OCI-LY7 (cell line): Measurements from ENCODE around the gene KIRREL3. TPM values are rescaled to one million over a fixed set of nuclear protein-coding genes. Genes with fewer than 3 reads are reported as not detected.

Source experiments
- BruUV-seq: library from RNA; stranded (reverse); fragments of 400-500 nt; replicated peaks from 2 replicates; lab custom pipeline; 2021; lab: Mats Ljungman, UMichigan
- CTCF ChIA-PET: fragments of 300-600 bp; sonication (Branson Sonifier 250); formaldehyde crosslinking; loops from one replicate; lab custom pipeline; 2022; ENCODE audit warnings: antibody characterized with exemption; ENCODE audit not compliant: unreplicated experiment; lab: Charles Lee
- POLR2A ChIA-PET: fragments of 300-600 bp; sonication (Branson Sonifier 250); formaldehyde crosslinking; loops from one replicate; lab custom pipeline; 2022; ENCODE audit warnings: antibody characterized with exemption; lab: Charles Lee
- DNase-seq: peaks from one replicate; pipeline ENCODE4 v3.0.0-alpha.2; 2015; ENCODE audit warnings: low spot score
- H2AFZ ChIP-seq: fragments of 200-600 bp; sonication (generic), shearing (Covaris generic); 2 replicates; pipeline ENCODE4 v1.6.1; 2014; ENCODE audit warnings: mild to moderate bottlenecking, antibody characterized with exemption, low read length, moderate library complexity
- H3K27ac ChIP-seq: fragments of 200-600 bp; sonication (generic); 2 replicates; pipeline ENCODE4 v1.5.1; 2014; ENCODE audit warnings: mixed run types, low read depth, mild to moderate bottlenecking, moderate library complexity, low read length, inconsistent platforms; ENCODE audit not compliant: poor library complexity, severe bottlenecking
- H3K36me3 ChIP-seq: fragments of 200-600 bp; sonication (generic); 2 replicates; pipeline ENCODE4 v1.6.1; 2014; ENCODE audit warnings: mild to moderate bottlenecking, antibody characterized with exemption, low read length, moderate library complexity, mixed read lengths; ENCODE audit not compliant: insufficient read depth
- H3K4me1 ChIP-seq: fragments of 200-600 bp; sonication (generic); 2 replicates; pipeline ENCODE4 v1.5.1; 2014; ENCODE audit warnings: mild to moderate bottlenecking, low read length; ENCODE audit not compliant: insufficient read depth, poor library complexity, severe bottlenecking
- H3K4me2 ChIP-seq: fragments of 200-600 bp; sonication (generic); 2 replicates; pipeline ENCODE4 v1.6.1; 2014; ENCODE audit warnings: mild to moderate bottlenecking, low read length
- H3K4me3 ChIP-seq: fragments of 200-600 bp; sonication (generic); 2 replicates; pipeline ENCODE4 v1.5.1; 2014; ENCODE audit warnings: mild to moderate bottlenecking, low read depth, low read length; ENCODE audit not compliant: poor library complexity, severe bottlenecking
- H3K79me2 ChIP-seq: fragments of 200-600 bp; sonication (generic); 2 replicates; pipeline ENCODE4 v1.6.1; 2016; ENCODE audit warnings: low read depth, mild to moderate bottlenecking, low read length, moderate library complexity, mixed read lengths; ENCODE audit not compliant: insufficient read depth
- H3K9me2 ChIP-seq: fragments of 200-600 bp; sonication (generic); 2 replicates; pipeline ENCODE4 v1.6.1; 2016; ENCODE audit warnings: mild to moderate bottlenecking, low read length, mixed read lengths; ENCODE audit not compliant: insufficient read depth
- H3K9me3 ChIP-seq: fragments of 200-600 bp; sonication (generic); 2 replicates; pipeline ENCODE4 v1.6.1; 2014; ENCODE audit warnings: mild to moderate bottlenecking, mixed run types, low read length, mixed read lengths
- H4K20me1 ChIP-seq: fragments of 200-600 bp; sonication (generic); 2 replicates; pipeline ENCODE4 v1.6.1; 2014; ENCODE audit warnings: mild to moderate bottlenecking, antibody characterized with exemption, low read length, moderate library complexity, mixed read lengths; ENCODE audit not compliant: insufficient read depth
- EZH2phosphoT487 ChIP-seq: fragments of 200-600 bp; sonication (generic); IDR thresholded peaks from 2 replicates; pipeline ENCODE4 v1.6.1; 2018; ENCODE audit warnings: low read depth, borderline replicate concordance, mild to moderate bottlenecking, mixed run types, antibody characterized with exemption, low read length, moderate library complexity, mixed read lengths
- intact Hi-C: fragments of 100-400 bp; cut with micrococcal nuclease; formaldehyde crosslinking; loops from one replicate; pipeline ENCODE4 v1.10.0; 2022; ENCODE audit not compliant: unreplicated experiment
- total RNA-seq, 2 experiments: library from RNA; depleted of rRNA in 1 of 2; stranded (reverse); fragments of >200 nt in 1 of 2; shearing (Covaris generic) in 1 of 2; gene quantifications; 2 replicates each; pipeline ENCODE4 v1.2.3, GENCODE V29; 2014 to 2022
- TF ChIP-seq, protein P1 (sequence below): fragments of 200-600 bp; sonication (generic); conservative IDR thresholded peaks from 2 replicates; pipeline ENCODE4 v1.5.1; 2014; ENCODE audit warnings: mild to moderate bottlenecking, antibody characterized with exemption, low read length, moderate library complexity, mixed read lengths

The KIRREL3 gene
- total RNA-seq, 2 experiments from 2014 or later, result not detected

DNA sequence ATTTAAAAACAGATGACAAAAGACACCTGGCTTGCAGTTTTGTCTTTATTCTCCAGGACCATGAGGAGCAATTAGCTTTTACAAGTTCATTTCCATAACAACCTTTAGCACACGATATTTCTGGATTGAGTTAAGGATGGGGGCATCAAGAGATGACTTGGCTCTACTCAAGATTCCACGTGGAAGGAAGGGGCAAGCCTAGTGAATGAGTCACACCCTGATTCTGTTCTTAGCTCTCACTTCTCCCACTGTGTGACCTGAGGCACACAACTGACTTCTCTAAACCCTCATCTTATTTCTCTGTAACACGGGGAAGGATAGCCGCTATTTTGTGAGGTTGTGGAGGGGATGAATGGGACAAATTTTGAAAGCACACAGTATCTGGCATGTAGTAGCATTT lies 185.5 kb downstream of the KIRREL3 start:
- Histone ChIP-seq H3K9me3 (no peaks in the 10 kb centered on the region), H3K4me3 (no peak overlapping the region), H3K9me2 (no peaks in the 10 kb centered on the region), H4K20me1 (no peaks in the 10 kb centered on the region), H2AFZ (no peak overlapping the region), H3K4me1 (no peaks in the 10 kb centered on the region), H3K4me2 (no peak overlapping the region), H3K79me2 (no peaks in the 10 kb centered on the region), H3K36me3 (no peaks in the 10 kb centered on the region), H3K27ac (no peak overlapping the region)
- intact Hi-C loops, result no loop called here
- POLR2A ChIA-PET, result no interaction called here
- no peak for DNase-seq
- CTCF ChIA-PET, result no interaction called here
- TF ChIP-seq EZH2phosphoT487, result no peak
- TF ChIP-seq, protein P1, sequence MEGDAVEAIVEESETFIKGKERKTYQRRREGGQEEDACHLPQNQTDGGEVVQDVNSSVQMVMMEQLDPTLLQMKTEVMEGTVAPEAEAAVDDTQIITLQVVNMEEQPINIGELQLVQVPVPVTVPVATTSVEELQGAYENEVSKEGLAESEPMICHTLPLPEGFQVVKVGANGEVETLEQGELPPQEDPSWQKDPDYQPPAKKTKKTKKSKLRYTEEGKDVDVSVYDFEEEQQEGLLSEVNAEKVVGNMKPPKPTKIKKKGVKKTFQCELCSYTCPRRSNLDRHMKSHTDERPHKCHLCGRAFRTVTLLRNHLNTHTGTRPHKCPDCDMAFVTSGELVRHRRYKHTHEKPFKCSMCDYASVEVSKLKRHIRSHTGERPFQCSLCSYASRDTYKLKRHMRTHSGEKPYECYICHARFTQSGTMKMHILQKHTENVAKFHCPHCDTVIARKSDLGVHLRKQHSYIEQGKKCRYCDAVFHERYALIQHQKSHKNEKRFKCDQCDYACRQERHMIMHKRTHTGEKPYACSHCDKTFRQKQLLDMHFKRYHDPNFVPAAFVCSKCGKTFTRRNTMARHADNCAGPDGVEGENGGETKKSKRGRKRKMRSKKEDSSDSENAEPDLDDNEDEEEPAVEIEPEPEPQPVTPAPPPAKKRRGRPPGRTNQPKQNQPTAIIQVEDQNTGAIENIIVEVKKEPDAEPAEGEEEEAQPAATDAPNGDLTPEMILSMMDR, result no peak
- no TSS peak for BruUV-seq

DNA sequence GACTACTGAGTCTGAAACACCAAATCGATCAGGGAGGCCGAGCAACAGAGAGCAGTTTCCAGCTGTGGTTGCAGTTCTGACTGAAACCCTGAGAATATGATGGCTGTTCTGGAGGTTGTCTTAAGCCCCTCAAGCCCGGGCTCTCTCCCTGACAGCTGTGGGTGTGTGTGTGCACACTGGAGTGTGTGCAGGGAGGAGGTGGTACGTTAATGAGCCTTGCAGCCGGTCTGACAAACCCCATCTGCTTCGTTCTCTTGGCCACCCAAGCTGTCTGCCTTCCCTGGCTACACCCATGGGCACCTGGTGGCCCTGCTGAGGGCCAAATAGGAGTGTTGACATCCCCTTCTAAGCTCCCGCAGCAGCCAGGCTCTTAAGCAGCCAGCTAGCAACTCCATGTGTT lies 189.8 kb downstream of the KIRREL3 start:
- Histone ChIP-seq H3K4me1 (no peaks in the 10 kb centered on the region), H3K36me3 (no peaks in the 10 kb centered on the region), H3K4me3 (no peak overlapping the region), H3K4me2 (no peak overlapping the region), H3K79me2 (no peaks in the 10 kb centered on the region), H3K27ac (no peak overlapping the region), H4K20me1 (no peaks in the 10 kb centered on the region), H3K9me3 (no peaks in the 10 kb centered on the region), H2AFZ (no peak overlapping the region), H3K9me2 (no peaks in the 10 kb centered on the region)
- CTCF ChIA-PET, result no interaction called here
- DNase-seq, result no peak
- BruUV-seq, result no TSS peak
- POLR2A ChIA-PET, result no interaction called here
- TF ChIP-seq EZH2phosphoT487, result no peak
- TF ChIP-seq, protein P1, result no peak
- intact Hi-C loops, result no loop called here

DNA sequence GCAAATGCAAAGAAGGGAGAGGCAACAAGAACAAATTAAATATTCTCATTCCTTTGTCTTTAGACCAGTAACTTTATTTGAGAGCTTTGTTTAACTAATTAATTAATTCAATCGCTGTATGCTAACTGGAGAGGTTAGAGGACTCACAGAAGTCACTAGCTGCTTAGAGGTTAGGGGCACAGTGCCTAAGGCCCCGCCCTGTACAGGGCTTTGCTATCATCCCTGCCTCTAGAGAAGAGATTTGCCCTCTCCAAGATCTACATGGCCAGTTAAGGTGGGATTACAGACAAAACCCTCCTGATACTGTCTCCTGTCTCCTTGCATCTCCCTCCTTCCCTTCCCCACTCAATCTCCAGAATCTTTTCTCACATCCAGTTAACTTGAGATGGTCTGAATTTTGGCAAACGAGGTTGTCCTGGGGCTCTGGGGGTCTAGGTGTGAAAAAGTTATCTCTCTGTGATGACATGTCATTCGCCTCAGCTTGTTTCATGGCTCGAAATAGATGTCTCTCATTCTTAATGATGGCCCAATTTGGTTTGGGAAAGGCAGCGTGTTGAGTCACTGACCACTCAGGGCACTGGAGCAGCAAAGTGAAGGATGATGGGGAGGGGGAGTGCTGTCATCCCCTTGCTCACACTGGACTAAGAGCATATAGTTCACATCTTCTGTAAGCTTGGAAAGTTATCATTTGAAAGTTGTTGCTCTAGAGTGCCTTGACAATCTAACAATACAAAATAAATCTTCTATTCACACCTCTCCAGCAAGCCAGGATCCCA lies 190.9 kb downstream of the KIRREL3 start:
- ChIA-PET CTCF (no interaction called here), POLR2A (no interaction called here)
- Histone ChIP-seq H3K79me2 (no peaks in the 10 kb centered on the region), H3K9me3 (no peaks in the 10 kb centered on the region), H3K4me3 (no peak overlapping the region), H3K9me2 (no peaks in the 10 kb centered on the region), H3K4me2 (no peak overlapping the region), H3K27ac (no peak overlapping the region), H3K4me1 (no peaks in the 10 kb centered on the region), H4K20me1 (no peaks in the 10 kb centered on the region), H2AFZ (no peak overlapping the region), H3K36me3 (no peaks in the 10 kb centered on the region)
- DNase-seq, result no peak
- BruUV-seq, result no TSS peak
- intact Hi-C loops, result no loop called here
- TF ChIP-seq EZH2phosphoT487, result no peak
- TF ChIP-seq, protein P1, result no peak
